ENCODE results near the gene ZBTB47.

Gene ZBTB47

GRCh38 chr3:42712688-42713372 is 59.3 kb downstream of the ZBTB47 start:
- ChIA-PET POLR2A (no interaction called here), CTCF (interaction anchor here (1.2 kb wide), 2 partner anchors 17 to 30 kb away, joined by 3 to 4 read pairs; no protein-coding TSS in a partner anchor)
- no peak overlapping the region for H3K4me3 ChIP-seq (ENCODE audit: low read depth, low read length)
- no peak for DNase-seq (ENCODE audit: low read depth, low spot score)
- TF ChIP-seq CTCF (IDR thresholded peaks at IDR 0.05; ENCODE audit: insufficient read depth, low read length, missing control alignments), result no peak

- DNase-seq (ENCODE audit: low read depth, low spot score), result no peak
- ChIA-PET POLR2A (no interaction called here), CTCF (interaction anchor here (1.2 kb wide), 1 partner anchor 16 kb away, joined by 4 read pairs; no protein-coding TSS in a partner anchor)
- no peak for TF ChIP-seq CTCF (IDR thresholded peaks at IDR 0.05; ENCODE audit: insufficient read depth, low read length, missing control alignments)
- H3K4me3 ChIP-seq (ENCODE audit: low read depth, low read length), result no peak overlapping the region
These were observed 60.2 kb downstream of the ZBTB47 start for GRCh38 chr3:42713747-42714146.

- no peak for DNase-seq (ENCODE audit: low read depth, low spot score)
- ChIA-PET POLR2A (no interaction called here), CTCF (interaction anchor here (1.2 kb wide), 1 partner anchor 15 kb away, joined by 4 read pairs; no protein-coding TSS in a partner anchor)
- H3K4me3 ChIP-seq (ENCODE audit: low read depth, low read length), result no peak overlapping the region
- TF ChIP-seq CTCF (IDR thresholded peaks at IDR 0.05; ENCODE audit: insufficient read depth, low read length, missing control alignments), result no peak
These were observed 60.8 kb downstream of the ZBTB47 start for GRCh38 chr3:42714171-42714852.

Measured in AG04449 (cell line).